SK-N-SH (cell line): ENCODE results near the gene ANO10. TPM values are rescaled to one million over a fixed set of nuclear protein-coding genes. Genes with fewer than 3 reads are reported as not detected.

ENCODE experiments used
- CTCF ChIA-PET: fragments of 300-600, 350-600 bp; formaldehyde crosslinking; extraction: SDS; loops from one replicate; lab custom pipeline; 2021; lab: Yijun Ruan, JAX
- POLR2A ChIA-PET: fragments of 350-600 bp; sonication (Branson Sonifier 250); formaldehyde crosslinking; extraction: SDS; loops from one replicate; lab custom pipeline; 2020; ENCODE audit warnings: antibody characterized with exemption, inconsistent platforms; lab: Yijun Ruan, JAX
- DNase-seq: peaks from one replicate; pipeline ENCODE4 v3.0.0; 2012
- H2AFZ ChIP-seq: fragments of 200-600 bp; sonication (generic); 2 replicates; pipeline ENCODE4 v1.8.1; 2016; ENCODE audit warnings: antibody characterized with exemption, mild to moderate bottlenecking, low read depth
- H3F3A ChIP-seq: fragments of 200-600 bp; sonication (generic); replicated peaks from 2 replicates; pipeline ENCODE3; 2016; ENCODE audit warnings: antibody characterized with exemption, mild to moderate bottlenecking; ENCODE audit not compliant: insufficient read depth
- H3K27ac ChIP-seq, 2 experiments: fragments of 200-500 bp in 1 of 2; fragments of 200-600 bp in 1 of 2; sonication (Bioruptor generic) in 1 of 2; sonication (generic), shearing (Covaris generic) in 1 of 2; 2 replicates each; pipeline versions ENCODE4 v1.5.1 to v1.6.1; 2014 to 2016; ENCODE audit warnings: low read depth in 2 of 2, inconsistent platforms in 1 of 2, low read length in 1 of 2, mild to moderate bottlenecking in 1 of 2, mixed read lengths in 1 of 2
- H3K27me3 ChIP-seq: fragments of 200-600 bp; sonication (generic), shearing (Covaris generic); 2 replicates; pipeline ENCODE4 v1.6.1; 2016; ENCODE audit warnings: mixed run types; ENCODE audit not compliant: insufficient read depth
- H3K36me3 ChIP-seq, 2 experiments: fragments of 200-500 bp in 1 of 2; fragments of 200-600 bp in 1 of 2; sonication (Bioruptor generic) in 1 of 2; sonication (generic) in 1 of 2; replicated peaks in 1 of 2; 2 replicates each; pipeline versions ENCODE3 to v1.5.1; 2014 to 2016; ENCODE audit warnings: low read length in 1 of 2, mild to moderate bottlenecking in 1 of 2; ENCODE audit not compliant: insufficient read depth in 2 of 2, control insufficient read depth in 1 of 2
- H3K4me1 ChIP-seq, 2 experiments: fragments of 200-500 bp in 1 of 2; fragments of 200-600 bp in 1 of 2; sonication (Bioruptor generic) in 1 of 2; sonication (generic), shearing (Covaris generic) in 1 of 2; 2 replicates each; pipeline versions ENCODE4 v1.5.1 to v1.6.1; 2014 to 2016; ENCODE audit warnings: low read depth in 1 of 2, low read length in 1 of 2, mixed run types in 1 of 2; ENCODE audit not compliant: insufficient read depth in 2 of 2, control insufficient read depth in 1 of 2
- H3K4me2 ChIP-seq: fragments of 200-600 bp; sonication (generic), shearing (Covaris generic); 2 replicates; pipeline ENCODE4 v1.6.1; 2017; ENCODE audit warnings: mixed run types
- H3K4me3 ChIP-seq, 2 experiments: fragments of 200-500 bp in 1 of 2; fragments of 200-600 bp in 1 of 2; sonication (Bioruptor generic) in 1 of 2; sonication (generic), shearing (Covaris generic) in 1 of 2; 2 replicates each; pipeline versions ENCODE4 v1.5.1 to v1.8.1; 2014 to 2016; ENCODE audit warnings: low read depth in 2 of 2, inconsistent platforms in 1 of 2, low read length in 1 of 2, mild to moderate bottlenecking in 1 of 2, mixed read lengths in 1 of 2, moderate library complexity in 1 of 2
- H3K79me2 ChIP-seq: fragments of 200-600 bp; sonication (generic); 2 replicates; pipeline ENCODE4 v1.8.1; 2017; ENCODE audit warnings: mild to moderate bottlenecking; ENCODE audit not compliant: insufficient read depth
- H3K9ac ChIP-seq: fragments of 200-600 bp; sonication (generic); 2 replicates; pipeline ENCODE4 v1.6.1; 2017; ENCODE audit warnings: mixed run types
- H3K9me2 ChIP-seq: fragments of 200-600 bp; sonication (generic); 2 replicates; pipeline ENCODE4 v1.6.1; 2017; ENCODE audit warnings: mixed run types
- H3K9me3 ChIP-seq: fragments of 200-600 bp; sonication (generic); 2 replicates; pipeline ENCODE4 v1.6.1; 2017; ENCODE audit warnings: mixed run types, mild to moderate bottlenecking, moderate library complexity
- H4K20me1 ChIP-seq: fragments of 200-600 bp; sonication (generic); 2 replicates; pipeline ENCODE4 v1.6.1; 2017; ENCODE audit warnings: mild to moderate bottlenecking, mixed run types; ENCODE audit not compliant: insufficient read depth
- CHD2 ChIP-seq: fragments of 150-350 bp; IDR thresholded peaks from 2 replicates; pipeline ENCODE4 v1.6.1; 2018; ENCODE audit warnings: low read length; ENCODE audit not compliant: partially characterized antibody
- EP300 ChIP-seq, 2 experiments: IDR thresholded peaks; 2 replicates each; pipeline versions ENCODE4 v1.4.0 to v1.6.1; 2012; ENCODE audit warnings: borderline replicate concordance in 1 of 2, low read depth in 1 of 2, low read length in 1 of 2
- FOSL2 ChIP-seq: IDR thresholded peaks from 2 replicates; pipeline ENCODE4 v1.4.0; 2012; ENCODE audit warnings: low read depth, mild to moderate bottlenecking, moderate library complexity, borderline replicate concordance
- GABPA ChIP-seq: IDR thresholded peaks from 2 replicates; pipeline ENCODE4 v1.4.0; 2012; ENCODE audit warnings: low read depth, mild to moderate bottlenecking
- GATA2 ChIP-seq: sonication (generic); formaldehyde crosslinking; IDR thresholded peaks from 2 replicates; pipeline ENCODE4 v1.5.0; 2020; ENCODE audit warnings: mild to moderate bottlenecking, missing genetic modification reagents
- JUND ChIP-seq: IDR thresholded peaks from 2 replicates; pipeline ENCODE4 v1.4.0; 2012
- MXI1 ChIP-seq: IDR thresholded peaks from 2 replicates; pipeline ENCODE4 v1.6.1; 2012; ENCODE audit warnings: mild to moderate bottlenecking, low read depth, low read length, improper control_type of control experiment
- NFIC ChIP-seq: IDR thresholded peaks from 2 replicates; pipeline ENCODE4 v1.4.0; 2012; ENCODE audit warnings: borderline replicate concordance
- RXRA ChIP-seq: IDR thresholded peaks from 2 replicates; pipeline ENCODE4 v1.4.0; 2012; ENCODE audit warnings: low read depth, mild to moderate bottlenecking, borderline replicate concordance
- SIN3A ChIP-seq: IDR thresholded peaks from 2 replicates; pipeline ENCODE4 v1.6.1; 2012; ENCODE audit warnings: low read depth, mild to moderate bottlenecking, low read length, moderate library complexity, borderline replicate concordance
- TAF1 ChIP-seq: IDR thresholded peaks from 2 replicates; pipeline ENCODE4 v1.6.1; 2012; ENCODE audit warnings: low read depth, mild to moderate bottlenecking, low read length, moderate library complexity, borderline replicate concordance
- TEAD4 ChIP-seq: IDR thresholded peaks from 2 replicates; pipeline ENCODE4 v1.4.0; 2012; ENCODE audit warnings: mild to moderate bottlenecking, borderline replicate concordance; ENCODE audit not compliant: insufficient read depth
- WGBS: methylation state at CpG from one replicate; pipeline ENCODE4 v1.1.6; 2017; ENCODE audit warnings: low lambda C conversion rate; 5-methylcytosine and 5-hydroxymethylcytosine counted together
- polyA plus RNA-seq, 3 experiments: library from polyadenylated mRNA; depleted of rRNA; stranded (reverse); fragments of >200 nt; gene quantifications; 2 replicates each; pipeline ENCODE4 v1.2.3, GENCODE V29; 2012
- TF ChIP-seq, protein P1 (sequence below): IDR thresholded peaks from 2 replicates; pipeline ENCODE4 v1.4.0; 2012; ENCODE audit warnings: low read depth, borderline replicate concordance
- TF ChIP-seq, protein P2 (sequence below): fragments of 150-350 bp; IDR thresholded peaks from 2 replicates; pipeline ENCODE4 v1.6.1; 2017; ENCODE audit warnings: antibody characterized with exemption, low read length, low read depth, borderline replicate concordance
- TF ChIP-seq, protein P3 (sequence below): IDR thresholded peaks from 2 replicates; pipeline ENCODE4 v1.6.1; 2012; ENCODE audit warnings: mild to moderate bottlenecking, low read depth, low read length, moderate library complexity

ANO10 gene
- polyA plus RNA-seq, 1 of the 3 experiments (the other 2 are of a cell fraction), result 16.8 TPM

DNA sequence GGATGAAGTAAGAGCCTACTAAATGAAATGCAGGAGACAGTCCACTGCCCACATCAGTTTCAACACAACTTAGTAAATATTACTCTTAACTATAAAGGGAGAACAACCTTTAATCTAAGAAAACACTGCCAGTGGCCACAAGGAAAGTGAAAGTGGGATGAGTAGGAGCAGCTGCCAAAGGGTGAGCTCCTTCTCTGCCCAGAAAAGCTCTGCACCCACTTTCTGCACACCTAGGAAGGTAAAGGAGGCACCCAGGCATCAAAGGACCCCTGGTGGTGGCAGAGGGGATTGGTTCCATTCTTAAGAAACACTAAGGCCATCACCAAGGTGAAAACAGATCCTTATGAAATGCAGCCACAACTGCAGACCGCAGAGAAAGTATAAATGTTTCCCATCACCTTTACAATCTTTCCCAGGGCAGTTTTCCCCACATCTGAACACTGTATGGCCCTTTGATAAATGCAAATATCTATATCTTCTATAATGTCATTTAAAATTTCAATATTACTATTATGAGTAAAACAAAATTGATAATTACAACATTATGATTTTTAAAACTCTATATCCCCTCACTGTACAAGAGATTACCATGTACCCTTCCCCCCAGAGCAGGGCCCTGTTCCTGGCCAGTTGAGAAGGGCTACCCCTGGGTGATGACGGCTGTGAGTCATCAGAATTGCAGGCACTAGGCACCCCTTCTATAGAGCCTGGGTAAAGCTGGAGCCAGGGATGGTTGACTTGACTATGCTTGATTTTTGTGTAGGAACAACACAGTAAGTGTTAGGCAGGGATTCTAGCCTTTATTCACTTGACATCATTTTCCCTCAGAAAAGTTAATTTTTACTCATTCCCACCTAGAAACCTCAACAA, 243.5 kb downstream of the ANO10 start (continued):
- TF ChIP-seq, protein P1, sequence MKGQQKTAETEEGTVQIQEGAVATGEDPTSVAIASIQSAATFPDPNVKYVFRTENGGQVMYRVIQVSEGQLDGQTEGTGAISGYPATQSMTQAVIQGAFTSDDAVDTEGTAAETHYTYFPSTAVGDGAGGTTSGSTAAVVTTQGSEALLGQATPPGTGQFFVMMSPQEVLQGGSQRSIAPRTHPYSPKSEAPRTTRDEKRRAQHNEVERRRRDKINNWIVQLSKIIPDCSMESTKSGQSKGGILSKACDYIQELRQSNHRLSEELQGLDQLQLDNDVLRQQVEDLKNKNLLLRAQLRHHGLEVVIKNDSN, result no peak
- TF ChIP-seq EP300 (IDR thresholded peaks at IDR 0.05; ENCODE audit: borderline replicate concordance in 1 of 2, low read depth in 1 of 2, low read length in 1 of 2) (no peak), JUND (no peak), GATA2 (CRISPR knock-in tag) (no peak), GABPA (no peak), MXI1 (no peak), SIN3A (no peak)

DNA sequence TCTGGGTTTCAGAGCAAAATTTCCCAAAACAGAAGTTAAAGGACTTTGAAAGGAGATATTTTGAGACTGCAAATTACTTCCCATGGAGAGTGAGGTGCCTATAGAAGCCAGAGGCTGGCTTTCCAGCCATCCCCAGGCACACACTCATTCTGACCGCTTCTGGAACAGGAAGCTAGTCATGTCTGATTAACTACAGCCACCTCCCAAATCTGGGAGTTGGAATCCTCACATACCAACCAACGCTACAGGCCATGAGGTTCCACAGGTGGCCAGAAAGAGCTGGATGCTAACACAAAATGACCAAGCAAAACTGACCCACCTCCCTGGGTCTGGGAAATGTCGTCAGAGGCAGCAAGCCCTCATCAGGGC, 248.3 kb downstream of the ANO10 start:
- no peaks in the 10 kb centered on the region for H3K36me3 ChIP-seq
- H3K4me1 ChIP-seq, result no peaks in the 10 kb centered on the region
- no peak overlapping the region for H2AFZ ChIP-seq
- CTCF ChIA-PET, result no interaction called here
- H3K9ac ChIP-seq, result no peak overlapping the region
- H3F3A ChIP-seq, result no peaks in the 10 kb centered on the region
- no peaks in the 10 kb centered on the region for H3K79me2 ChIP-seq
- no peaks in the 10 kb centered on the region for H4K20me1 ChIP-seq
- H3K27me3 ChIP-seq, result no peaks in the 10 kb centered on the region
- no peaks in the 10 kb centered on the region for H3K9me3 ChIP-seq
- no peak for DNase-seq
- no peaks in the 10 kb centered on the region for H3K9me2 ChIP-seq
- no peak overlapping the region for H3K4me3 ChIP-seq
- H3K4me2 ChIP-seq, result no peak overlapping the region
- TF ChIP-seq, protein P2, sequence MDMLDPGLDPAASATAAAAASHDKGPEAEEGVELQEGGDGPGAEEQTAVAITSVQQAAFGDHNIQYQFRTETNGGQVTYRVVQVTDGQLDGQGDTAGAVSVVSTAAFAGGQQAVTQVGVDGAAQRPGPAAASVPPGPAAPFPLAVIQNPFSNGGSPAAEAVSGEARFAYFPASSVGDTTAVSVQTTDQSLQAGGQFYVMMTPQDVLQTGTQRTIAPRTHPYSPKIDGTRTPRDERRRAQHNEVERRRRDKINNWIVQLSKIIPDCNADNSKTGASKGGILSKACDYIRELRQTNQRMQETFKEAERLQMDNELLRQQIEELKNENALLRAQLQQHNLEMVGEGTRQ, result no peak
- TF ChIP-seq TEAD4 (no peak), FOSL2 (no peak), NFIC (no peak), CHD2 (no peak), RXRA (no peak), TAF1 (no peak), MXI1 (no peak)
- TF ChIP-seq, protein P3, sequence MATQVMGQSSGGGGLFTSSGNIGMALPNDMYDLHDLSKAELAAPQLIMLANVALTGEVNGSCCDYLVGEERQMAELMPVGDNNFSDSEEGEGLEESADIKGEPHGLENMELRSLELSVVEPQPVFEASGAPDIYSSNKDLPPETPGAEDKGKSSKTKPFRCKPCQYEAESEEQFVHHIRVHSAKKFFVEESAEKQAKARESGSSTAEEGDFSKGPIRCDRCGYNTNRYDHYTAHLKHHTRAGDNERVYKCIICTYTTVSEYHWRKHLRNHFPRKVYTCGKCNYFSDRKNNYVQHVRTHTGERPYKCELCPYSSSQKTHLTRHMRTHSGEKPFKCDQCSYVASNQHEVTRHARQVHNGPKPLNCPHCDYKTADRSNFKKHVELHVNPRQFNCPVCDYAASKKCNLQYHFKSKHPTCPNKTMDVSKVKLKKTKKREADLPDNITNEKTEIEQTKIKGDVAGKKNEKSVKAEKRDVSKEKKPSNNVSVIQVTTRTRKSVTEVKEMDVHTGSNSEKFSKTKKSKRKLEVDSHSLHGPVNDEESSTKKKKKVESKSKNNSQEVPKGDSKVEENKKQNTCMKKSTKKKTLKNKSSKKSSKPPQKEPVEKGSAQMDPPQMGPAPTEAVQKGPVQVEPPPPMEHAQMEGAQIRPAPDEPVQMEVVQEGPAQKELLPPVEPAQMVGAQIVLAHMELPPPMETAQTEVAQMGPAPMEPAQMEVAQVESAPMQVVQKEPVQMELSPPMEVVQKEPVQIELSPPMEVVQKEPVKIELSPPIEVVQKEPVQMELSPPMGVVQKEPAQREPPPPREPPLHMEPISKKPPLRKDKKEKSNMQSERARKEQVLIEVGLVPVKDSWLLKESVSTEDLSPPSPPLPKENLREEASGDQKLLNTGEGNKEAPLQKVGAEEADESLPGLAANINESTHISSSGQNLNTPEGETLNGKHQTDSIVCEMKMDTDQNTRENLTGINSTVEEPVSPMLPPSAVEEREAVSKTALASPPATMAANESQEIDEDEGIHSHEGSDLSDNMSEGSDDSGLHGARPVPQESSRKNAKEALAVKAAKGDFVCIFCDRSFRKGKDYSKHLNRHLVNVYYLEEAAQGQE, result no peak
- POLR2A ChIA-PET, result no interaction called here
- H3K27ac ChIP-seq, result no peak overlapping the region
- WGBS, result 90% methylated on average over 3 of the region's 3 CpGs
